Neuronal stem cell (in vitro differentiated cells): ENCODE measurements around the gene ZFYVE28.

Experiments used
- DNase-seq: peaks from one replicate; pipeline ENCODE4 v3.0.0-alpha.2; 2013; ENCODE audit warnings: low spot score
- H2AFZ ChIP-seq: one replicate; pipeline ENCODE4 v1.6.1; 2013; ENCODE audit warnings: mild to moderate bottlenecking, low read length, inconsistent platforms
- H2AK5ac ChIP-seq: 2 replicates; pipeline ENCODE4 v1.6.1; 2013; ENCODE audit warnings: low read depth, mild to moderate bottlenecking, inconsistent platforms, low read length, moderate library complexity, mixed read lengths
- H2BK120ac ChIP-seq: 2 replicates; pipeline ENCODE4 v1.6.1; 2013; ENCODE audit warnings: low read depth, mild to moderate bottlenecking, inconsistent platforms, low read length, moderate library complexity, mixed read lengths
- H2BK12ac ChIP-seq: one replicate; pipeline ENCODE4 v1.6.1; 2013; ENCODE audit warnings: low read length, inconsistent platforms
- H2BK15ac ChIP-seq: 2 replicates; pipeline ENCODE4 v1.6.1; 2013; ENCODE audit warnings: mild to moderate bottlenecking, low read length, inconsistent platforms, mixed read lengths
- H2BK5ac ChIP-seq: one replicate; pipeline ENCODE4 v1.6.1; 2013; ENCODE audit warnings: inconsistent platforms, mild to moderate bottlenecking, low read length, moderate library complexity
- H3K14ac ChIP-seq: one replicate; pipeline ENCODE4 v1.6.1; 2013; ENCODE audit warnings: low read length, inconsistent platforms
- H3K18ac ChIP-seq: 2 replicates; pipeline ENCODE4 v1.6.1; 2013; ENCODE audit warnings: low read length, inconsistent platforms
- H3K23ac ChIP-seq: 2 replicates; pipeline ENCODE4 v1.6.1; 2013; ENCODE audit warnings: low read depth, mild to moderate bottlenecking, mixed read lengths, low read length, inconsistent platforms; ENCODE audit not compliant: poor library complexity
- H3K27ac ChIP-seq: replicated peaks from 3 replicates; pipeline ENCODE4 v1.5.1; 2013; ENCODE audit warnings: low read length, inconsistent platforms
- H3K27me3 ChIP-seq, 3 experiments: 2 replicates each; pipeline ENCODE4 v1.6.1; 2013; ENCODE audit warnings: low read length in 3 of 3, mild to moderate bottlenecking in 2 of 3, inconsistent platforms in 1 of 3, low read depth in 1 of 3, mixed read lengths in 1 of 3, moderate library complexity in 1 of 3; ENCODE audit not compliant: control insufficient read depth in 3 of 3, insufficient read depth in 3 of 3
- H3K36me3 ChIP-seq, 2 donors: replicated peaks in 1 of 2; 2 replicates each; pipeline ENCODE4 v1.6.1; 2013; ENCODE audit warnings: low read length in 2 of 2; ENCODE audit not compliant: control insufficient read depth in 2 of 2, insufficient read depth in 2 of 2
- H3K4ac ChIP-seq: 2 replicates; pipeline ENCODE4 v1.6.1; 2013; ENCODE audit warnings: inconsistent platforms, mild to moderate bottlenecking, low read length, moderate library complexity
- H3K4me1 ChIP-seq, 2 donors: 1 replicate in 1 of 2; 2 replicates in 1 of 2; pipeline ENCODE4 v1.6.1; 2013; ENCODE audit warnings: low read length in 2 of 2, low read depth in 1 of 2; ENCODE audit not compliant: control insufficient read depth in 2 of 2, insufficient read depth in 1 of 2
- H3K4me2 ChIP-seq: one replicate; pipeline ENCODE4 v1.6.1; 2013; ENCODE audit warnings: mild to moderate bottlenecking, low read length, inconsistent platforms; ENCODE audit not compliant: insufficient read depth, poor library complexity, severe bottlenecking
- H3K4me3 ChIP-seq, 2 donors: 2 replicates each; pipeline ENCODE4 v1.5.1; 2013; ENCODE audit warnings: low read length in 2 of 2, mild to moderate bottlenecking in 2 of 2, inconsistent platforms in 1 of 2, moderate library complexity in 1 of 2
- H3K79me1 ChIP-seq: one replicate; pipeline ENCODE4 v1.6.1; 2013; ENCODE audit warnings: low read depth, mild to moderate bottlenecking, inconsistent platforms, low read length, moderate library complexity
- H3K9ac ChIP-seq: one replicate; pipeline ENCODE4 v1.6.1; 2013; ENCODE audit warnings: mild to moderate bottlenecking, low read depth, low read length, inconsistent platforms; ENCODE audit not compliant: poor library complexity
- H3K9me3 ChIP-seq, 2 donors: replicated peaks in 1 of 2; 2 replicates each; pipeline versions ENCODE3 to v1.6.1; 2013; ENCODE audit warnings: low read length in 2 of 2, mild to moderate bottlenecking in 2 of 2, inconsistent platforms in 1 of 2, low read depth in 1 of 2, mixed read lengths in 1 of 2, moderate library complexity in 1 of 2; ENCODE audit not compliant: control insufficient read depth in 2 of 2, insufficient read depth in 1 of 2
- H4K8ac ChIP-seq: one replicate; pipeline ENCODE4 v1.6.1; 2013; ENCODE audit warnings: low read depth, mild to moderate bottlenecking, inconsistent platforms, low read length, moderate library complexity
- H4K91ac ChIP-seq: one replicate; pipeline ENCODE4 v1.6.1; 2013; ENCODE audit warnings: low read length, low read depth, mild to moderate bottlenecking, inconsistent platforms; ENCODE audit not compliant: poor library complexity
- WGBS, 2 donors: extraction: QIAGEN DNeasy Blood & Tissue Kit; methylation state at CpG; one replicate each; pipeline ENCODE4 v1.1.7; 2013; ENCODE audit warnings: missing lambda C conversion rate in 2 of 2, mixed read lengths in 1 of 2; ENCODE audit not compliant: insufficient read length in 2 of 2, insufficient replicate concordance in 1 of 2; ENCODE audit errors: extremely low coverage in 2 of 2; 5-methylcytosine and 5-hydroxymethylcytosine counted together

Gene ZFYVE28

DNA sequence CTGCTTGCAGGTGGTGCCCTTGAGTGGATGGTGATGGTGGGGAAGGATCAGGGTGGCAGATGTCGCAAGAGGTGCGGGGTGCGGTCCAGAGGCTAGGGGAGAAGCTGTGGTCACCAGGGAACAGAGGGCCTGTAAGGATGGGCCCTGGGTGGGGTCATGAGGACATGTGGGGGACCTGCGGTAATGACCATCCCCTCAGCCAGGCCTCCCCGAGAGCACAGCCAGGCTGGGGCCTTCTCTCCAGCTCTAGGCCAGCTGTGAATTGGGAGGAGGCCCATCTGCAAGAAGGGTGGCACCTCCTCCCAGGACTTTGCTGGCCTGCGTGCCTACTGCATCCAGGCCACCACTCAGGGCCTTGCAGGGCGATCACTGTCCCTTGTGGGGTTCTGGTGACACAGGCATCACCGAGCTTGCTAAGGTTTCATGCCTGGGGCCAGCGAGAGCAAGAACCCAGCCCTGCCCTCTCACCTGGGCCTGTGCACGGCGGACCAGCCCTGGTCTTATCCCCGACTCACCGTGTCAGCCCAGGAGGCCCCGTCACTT lies 122.5 kb downstream of the ZFYVE28 start:
- no CpG with 5 or more reads among the region's 14 CpGs for WGBS, 2 donors
- H3K27me3 ChIP-seq: peaks cover 0 to 45% (median 0%) of the 10 kb centered on the region in 3 experiments
- H3K4me3 ChIP-seq: no peak overlapping the region
- H3K9ac ChIP-seq: no peak overlapping the region
- H3K79me1 ChIP-seq: peaks cover 3% of the 10 kb centered on the region
- H3K4me2 ChIP-seq: no peak overlapping the region
- H2AFZ ChIP-seq: no peak overlapping the region
- no peaks in the 10 kb centered on the region for H3K36me3 ChIP-seq
- H3K9me3 ChIP-seq: no peaks in the 10 kb centered on the region
- peak overlapping the region; percentile 38 for H3K18ac ChIP-seq
- H2BK5ac ChIP-seq: peak overlapping the region; percentile 35
- H2BK120ac ChIP-seq: no peak overlapping the region
- H3K4me1 ChIP-seq: no peaks in the 10 kb centered on the region
- H3K23ac ChIP-seq: peak overlapping the region; percentile 65
- no peak overlapping the region for H3K27ac ChIP-seq
- no peak overlapping the region for H3K14ac ChIP-seq
- no peak overlapping the region for H4K8ac ChIP-seq
- peak overlapping the region; percentile 74 for H2AK5ac ChIP-seq
- peak overlapping the region; percentile 85 for H2BK15ac ChIP-seq
- H4K91ac ChIP-seq: no peak overlapping the region
- DNase-seq: no peak
- no peak overlapping the region for H2BK12ac ChIP-seq
- H3K4ac ChIP-seq: no peak overlapping the region

DNA sequence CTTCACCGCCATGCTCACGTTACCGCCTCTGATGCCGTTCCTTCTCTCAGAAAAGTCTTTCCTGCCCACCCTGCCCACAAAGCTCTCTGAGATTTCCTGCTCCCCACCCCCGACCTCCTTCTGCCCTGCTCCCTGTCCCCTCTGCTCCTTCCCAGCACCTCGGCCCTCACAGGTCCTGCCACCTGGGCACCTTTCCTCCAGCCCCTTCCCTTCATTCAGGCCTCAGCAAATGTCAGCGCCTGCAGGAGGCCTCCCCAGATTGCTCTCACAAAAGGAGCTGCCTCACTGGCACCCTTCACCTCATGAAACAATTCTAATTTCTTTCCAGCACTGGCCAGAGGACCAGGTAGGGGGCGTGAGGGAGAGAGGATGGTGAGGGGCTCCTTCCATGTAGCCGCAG lies 122.9 kb downstream of the ZFYVE28 start:
- no peak for DNase-seq
- Histone ChIP-seq H3K79me1 (peaks cover 3% of the 10 kb centered on the region), H2BK5ac (peak overlapping the region; percentile 35), H3K18ac (peak overlapping the region; percentile 38), H2BK120ac (no peak overlapping the region), H2BK12ac (no peak overlapping the region), H2AFZ (no peak overlapping the region), H3K9ac (no peak overlapping the region), H3K4ac (no peak overlapping the region), H2BK15ac (peak overlapping the region; percentile 85), H4K8ac (no peak overlapping the region), H2AK5ac (peak overlapping the region; percentile 61), H3K14ac (no peak overlapping the region), H3K4me2 (no peak overlapping the region), H3K23ac (peak overlapping the region; percentile 65), H3K27ac (no peak overlapping the region), H3K4me1 (no peaks in the 10 kb centered on the region), H3K36me3 (no peaks in the 10 kb centered on the region), H3K4me3 (no peak overlapping the region), H3K9me3 (no peaks in the 10 kb centered on the region), H4K91ac (no peak overlapping the region), H3K27me3 (peaks cover 0 to 45% (median 0%) of the 10 kb centered on the region in 3 experiments)
- no CpG with 5 or more reads among the region's 9 CpGs for WGBS, 2 donors

DNA sequence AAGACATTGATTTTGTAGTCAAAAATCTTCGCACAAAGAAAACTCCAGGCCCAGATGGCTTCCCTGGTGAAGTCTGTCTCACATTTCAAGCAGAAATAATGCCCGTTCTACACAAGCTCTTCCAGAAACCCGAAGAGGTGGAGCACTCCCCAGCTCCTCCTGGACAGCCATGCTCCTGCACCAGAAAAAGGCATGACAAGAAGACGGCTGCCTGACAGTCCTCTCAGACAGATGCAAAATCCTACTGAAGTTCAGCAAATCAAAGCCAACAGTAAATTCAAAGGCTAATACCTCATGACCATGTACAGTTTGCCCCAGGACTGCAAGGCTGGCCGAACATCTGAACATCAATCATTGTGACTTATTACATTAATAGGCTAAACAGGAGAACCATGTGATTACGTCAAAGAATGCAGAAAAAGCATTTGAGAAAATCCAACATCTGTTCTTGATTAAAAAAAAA lies 125.8 kb downstream of the ZFYVE28 start:
- no peak overlapping the region for H2BK12ac ChIP-seq
- H2BK15ac ChIP-seq: no peak overlapping the region
- H3K4me3 ChIP-seq: no peak overlapping the region
- H2AFZ ChIP-seq: no peak overlapping the region
- H3K18ac ChIP-seq: no peak overlapping the region
- H3K14ac ChIP-seq: no peak overlapping the region
- no peak overlapping the region for H3K27ac ChIP-seq
- no peak overlapping the region for H3K9ac ChIP-seq
- no peak for DNase-seq
- no peak overlapping the region for H2AK5ac ChIP-seq
- no peak overlapping the region for H4K8ac ChIP-seq
- H2BK120ac ChIP-seq: no peak overlapping the region
- WGBS, 2 donors: no CpG with 5 or more reads among the region's 6 CpGs
- H3K27me3 ChIP-seq: peaks cover 0 to 32% (median 0%) of the 10 kb centered on the region in 3 experiments
- no peaks in the 10 kb centered on the region for H3K36me3 ChIP-seq
- no peak overlapping the region for H3K4ac ChIP-seq
- H3K4me2 ChIP-seq: no peak overlapping the region
- no peaks in the 10 kb centered on the region for H3K9me3 ChIP-seq
- H3K23ac ChIP-seq: no peak overlapping the region
- peaks cover 0 to 2% of the 10 kb centered on the region in 2 donors for H3K4me1 ChIP-seq
- H2BK5ac ChIP-seq: no peak overlapping the region
- peaks cover 4% of the 10 kb centered on the region for H3K79me1 ChIP-seq
- H4K91ac ChIP-seq: no peak overlapping the region

DNA sequence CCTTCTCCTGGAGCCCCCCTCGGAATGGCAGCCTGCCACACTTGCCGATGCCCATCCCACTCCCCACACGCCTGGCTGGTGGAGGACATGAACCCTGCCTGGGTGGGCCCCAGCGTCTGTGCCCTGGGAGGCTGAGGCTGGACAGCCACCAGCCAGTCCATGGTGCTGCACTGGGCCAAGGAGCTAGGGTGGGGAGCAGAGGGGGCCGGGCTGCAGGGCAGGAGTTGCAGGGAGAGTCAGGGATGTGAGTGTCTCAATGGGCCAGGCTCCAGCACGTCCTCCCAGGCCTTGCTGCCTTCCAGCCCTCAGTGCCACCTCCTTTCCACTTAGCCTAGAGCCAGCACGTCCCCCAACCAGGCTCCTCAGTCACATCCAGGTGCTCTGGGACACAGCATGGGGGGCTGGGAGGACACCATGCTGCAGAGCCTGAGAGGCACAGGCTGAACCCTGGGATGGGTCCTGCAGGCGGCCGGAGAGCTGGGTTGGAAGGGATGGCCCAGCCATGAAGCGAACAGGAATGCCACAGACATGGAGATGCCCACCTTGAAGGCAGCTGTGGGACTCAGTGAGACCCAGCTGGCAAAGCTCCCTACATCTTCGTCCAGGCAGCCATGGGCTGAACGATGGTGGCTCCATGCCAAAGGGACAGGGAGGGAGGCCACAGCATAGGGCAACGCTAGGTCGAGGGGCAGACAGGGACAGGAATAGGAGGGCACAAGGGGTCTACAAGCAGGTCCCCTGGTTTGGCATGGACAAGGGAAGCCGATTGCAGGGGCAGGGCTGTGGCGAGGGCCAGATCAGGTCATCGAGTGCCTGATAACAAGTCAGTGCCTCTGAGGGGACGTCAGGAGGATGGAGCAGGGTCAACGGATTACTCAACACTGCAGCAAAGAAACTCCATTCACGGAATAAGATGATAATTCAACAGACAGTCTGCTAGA lies 126.5 kb downstream of the ZFYVE28 start:
- Histone ChIP-seq H3K4me3 (no peak overlapping the region), H3K4me1 (peaks cover 0 to 7% of the 10 kb centered on the region in 2 donors), H3K4ac (no peak overlapping the region), H3K14ac (peak overlapping the region; percentile 82), H3K23ac (peak overlapping the region; percentile 85), H3K27ac (no peak overlapping the region), H4K8ac (peak overlapping the region; percentile 43), H3K9ac (peak overlapping the region; percentile 44), H2AFZ (no peak overlapping the region), H2BK12ac (peak overlapping the region; percentile 73), H3K4me2 (no peak overlapping the region), H4K91ac (no peak overlapping the region), H3K36me3 (no peaks in the 10 kb centered on the region), H3K27me3 (peaks cover 0 to 33% (median 0%) of the 10 kb centered on the region in 3 experiments), H3K18ac (peak overlapping the region; percentile 94), H2BK5ac (peak overlapping the region; percentile 93), H3K9me3 (no peaks in the 10 kb centered on the region), H3K79me1 (peaks cover 4% of the 10 kb centered on the region), H2BK120ac (no peak overlapping the region), H2AK5ac (peak overlapping the region; percentile 91), H2BK15ac (peak overlapping the region; percentile 97)
- DNase-seq: no peak
- no CpG with 5 or more reads among the region's 20 CpGs for WGBS, 2 donors
